ENCODE results near the gene SNAP29.
A peak's percentile ranks its signal among the peaks of the same experiment; 100 is the strongest.
"Not testable (repeated sequence)": the region's sequence is repeated elsewhere in the genome, so short reads cannot be mapped to it uniquely, and the experiment has no call there.

The SNAP29 gene

GRCh38 chr22:20836987-20837823 is 21.6 kb upstream of the SNAP29 start:
- no peak for DNase-seq

GRCh38 chr22:20839354-20839753 is 19.5 kb upstream of the SNAP29 start:
- not testable (repeated sequence) for DNase-seq

GRCh38 chr22:20839837-20840645 is 18.8 kb upstream of the SNAP29 start:
- no peak for DNase-seq

- DNase-seq: no peak
These were observed 18.0 kb upstream of the SNAP29 start for GRCh38 chr22:20840646-20841371.

GRCh38 chr22:20843501-20843900 is 15.3 kb upstream of the SNAP29 start:
- DNase-seq: no peak

GRCh38 chr22:20844055-20845037 is 14.5 kb upstream of the SNAP29 start:
- DNase-seq: no peak

- no peak for DNase-seq
These were observed 11.4 kb upstream of the SNAP29 start for GRCh38 chr22:20847318-20847822.

- no peak for DNase-seq
These were observed 6.7 kb upstream of the SNAP29 start for GRCh38 chr22:20852076-20852475.

- DNase-seq: no peak
These were observed 6.3 kb upstream of the SNAP29 start for GRCh38 chr22:20852503-20852902.

GRCh38 chr22:20853236-20853660 is 5.6 kb upstream of the SNAP29 start:
- no peak for DNase-seq

- DNase-seq: no peak
These were observed 1.6 kb upstream of the SNAP29 start for GRCh38 chr22:20857247-20857643.

GRCh38 chr22:20857838-20858614 is 781 bp upstream of the SNAP29 start:
- peak; percentile 90 for DNase-seq

GRCh38 chr22:20859615-20860014 is 808 bp downstream of the SNAP29 start:
- no peak for DNase-seq

- no peak for DNase-seq
These were observed 3.7 kb downstream of the SNAP29 start for GRCh38 chr22:20862540-20862939.

GRCh38 chr22:20863366-20863765 is 4.6 kb downstream of the SNAP29 start:
- DNase-seq: no peak

GRCh38 chr22:20864186-20864908 is 5.5 kb downstream of the SNAP29 start:
- no peak for DNase-seq

- no peak for DNase-seq
These were observed 6.5 kb downstream of the SNAP29 start for GRCh38 chr22:20865331-20865730.

GRCh38 chr22:20865875-20866445 is 7.2 kb downstream of the SNAP29 start:
- no peak for DNase-seq

- DNase-seq: no peak
These were observed 7.9 kb downstream of the SNAP29 start for GRCh38 chr22:20866736-20867135.

Measured in CD4-positive, alpha-beta T cell treated with Interleukin-6 for 4 hours (primary cell).